ENCODE measurements around the gene FNDC4. TPM values are rescaled to one million over a fixed set of nuclear protein-coding genes. Genes with fewer than 3 reads are reported as not detected.

Gene FNDC4, protein sequence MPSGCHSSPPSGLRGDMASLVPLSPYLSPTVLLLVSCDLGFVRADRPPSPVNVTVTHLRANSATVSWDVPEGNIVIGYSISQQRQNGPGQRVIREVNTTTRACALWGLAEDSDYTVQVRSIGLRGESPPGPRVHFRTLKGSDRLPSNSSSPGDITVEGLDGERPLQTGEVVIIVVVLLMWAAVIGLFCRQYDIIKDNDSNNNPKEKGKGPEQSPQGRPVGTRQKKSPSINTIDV
- 2.1 to 5.5 TPM (median 4.2 TPM) in 5 replicates for total RNA-seq (2022; extraction: Qiagen RNA extraction; ENCODE audit: low read depth)

DNA sequence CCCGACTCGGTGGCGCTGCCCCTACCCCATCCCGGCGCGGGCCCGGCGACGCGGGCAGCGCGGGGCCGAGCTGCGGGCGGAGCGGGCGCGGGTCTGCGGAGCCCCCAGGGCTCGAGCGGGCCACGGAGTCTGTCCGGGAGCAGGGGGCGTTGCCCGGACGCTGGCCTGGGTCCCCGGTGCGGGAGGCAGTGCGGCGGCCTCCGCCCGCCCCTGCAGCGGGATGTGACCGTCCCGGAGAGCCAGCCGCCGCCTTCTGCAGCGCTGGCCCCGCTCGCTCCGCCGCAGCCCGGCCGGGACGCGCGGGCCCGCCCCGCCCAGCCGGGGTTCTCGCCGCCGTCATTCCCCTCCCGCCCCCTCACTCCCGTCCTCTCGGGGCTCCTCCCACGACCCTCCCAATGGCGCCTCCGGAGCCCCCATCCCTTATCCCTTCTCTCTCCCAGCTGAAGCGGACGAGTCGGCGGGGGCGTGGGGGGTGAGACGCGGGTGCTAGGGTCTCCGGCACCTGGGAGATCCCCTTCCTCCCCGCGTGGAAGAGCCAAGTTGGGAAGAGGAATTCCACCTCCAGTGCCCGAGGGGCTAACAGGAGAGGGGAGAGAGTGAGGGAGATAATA is at the start of gene FNDC4:
Gene FNDC4 (minus strand): TSS at position 257 of the 611 bp plus-strand sequence. CDS start 521 bp downstream, outside the sequence.

DNA sequence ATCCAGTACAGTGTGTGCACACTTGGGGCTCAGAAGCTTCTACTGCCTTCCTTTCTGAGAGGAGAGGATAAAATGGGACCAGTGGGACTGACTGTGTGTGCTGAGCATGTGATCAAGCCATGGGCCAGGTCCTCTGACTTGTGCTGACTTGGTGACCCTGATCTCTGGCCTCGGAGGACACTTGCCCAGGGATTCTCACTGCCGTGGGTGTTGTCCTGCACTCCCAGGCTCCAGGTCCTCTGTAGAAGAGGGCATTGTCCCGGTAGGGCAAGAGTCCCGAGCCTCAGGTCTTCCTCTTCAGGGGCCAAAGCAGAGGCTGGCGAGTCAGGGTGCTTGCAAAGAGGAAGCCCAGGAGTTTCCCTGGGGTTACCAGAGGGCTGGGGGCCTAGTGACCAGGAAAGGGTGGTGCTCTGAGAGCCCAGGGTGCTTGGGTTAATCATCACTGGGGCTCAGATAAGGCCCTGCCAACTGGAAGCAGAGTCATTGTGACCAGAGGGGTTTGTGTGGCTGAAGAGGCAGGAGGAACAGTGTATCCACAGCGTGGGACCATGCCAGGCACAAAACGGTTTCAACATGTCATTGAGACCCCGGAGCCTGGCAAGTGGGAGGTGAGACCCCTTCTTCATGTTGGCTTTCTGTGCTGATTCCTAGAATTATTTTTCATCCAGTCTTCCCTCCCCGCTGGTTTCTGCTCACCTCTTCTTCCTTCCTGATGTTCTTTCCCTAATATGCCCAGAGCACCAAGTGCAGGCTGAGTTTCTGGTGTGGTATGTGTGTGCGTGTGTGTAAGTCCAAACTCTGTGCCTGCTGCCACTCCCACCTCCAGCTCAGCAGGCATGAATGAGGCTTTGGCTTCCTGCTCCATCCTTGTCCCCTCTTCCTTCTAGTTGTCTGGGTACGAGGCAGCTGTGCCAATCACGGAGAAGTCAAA is 1.6 kb upstream of the FNDC4 start, which contains the start of gene GCKR:
Gene GCKR (plus strand): TSS at position 483 of the 931 bp plus-strand sequence. CDS start 66 bp downstream, at position 549.

DNA sequence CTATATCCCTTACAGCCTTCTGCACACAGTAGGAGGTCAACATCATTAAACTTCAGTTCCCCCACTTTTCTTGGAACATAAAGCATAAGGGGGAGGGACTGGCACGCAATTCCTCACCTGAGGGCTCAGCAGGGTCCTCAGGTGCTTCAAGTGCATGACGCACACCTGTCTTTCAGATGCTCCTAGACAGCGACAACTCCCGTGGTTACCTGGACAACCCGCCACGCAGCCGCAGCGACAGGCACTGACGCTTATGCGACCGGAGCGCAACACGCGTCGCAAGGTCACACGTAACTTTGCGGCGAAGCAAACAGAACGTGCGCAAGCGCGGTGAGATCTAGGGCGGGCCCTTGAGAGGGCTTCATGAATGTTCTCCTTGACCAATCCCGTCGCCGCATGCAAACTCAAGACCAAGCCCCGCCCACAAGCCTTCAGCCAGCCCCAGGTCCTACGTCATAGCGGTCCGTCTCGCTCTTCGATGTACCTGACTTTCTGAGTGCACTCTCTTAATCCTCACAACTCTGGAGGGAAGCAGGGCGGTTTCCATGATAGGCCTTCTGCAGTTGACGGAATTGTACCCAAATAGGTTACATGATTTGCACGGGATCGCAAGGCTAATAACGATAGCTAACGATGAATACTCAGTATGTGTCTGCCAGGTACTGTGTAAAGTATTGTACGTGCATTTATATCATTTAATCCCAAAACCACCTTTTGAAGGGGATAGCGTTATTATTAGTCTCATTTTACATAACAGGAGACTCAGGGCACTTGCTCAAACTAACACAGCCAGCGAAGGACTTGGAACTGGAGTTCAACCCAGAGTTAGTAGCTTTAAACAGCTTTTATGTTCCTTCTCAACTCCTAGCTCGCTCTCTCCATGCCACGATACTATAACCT is 5.3 kb downstream of the FNDC4 start, which contains the start of gene IFT172:
Gene IFT172 (minus strand): TSS at position 246 of the 900 bp plus-strand sequence. CDS start 90 bp downstream, at position 156.

DNA sequence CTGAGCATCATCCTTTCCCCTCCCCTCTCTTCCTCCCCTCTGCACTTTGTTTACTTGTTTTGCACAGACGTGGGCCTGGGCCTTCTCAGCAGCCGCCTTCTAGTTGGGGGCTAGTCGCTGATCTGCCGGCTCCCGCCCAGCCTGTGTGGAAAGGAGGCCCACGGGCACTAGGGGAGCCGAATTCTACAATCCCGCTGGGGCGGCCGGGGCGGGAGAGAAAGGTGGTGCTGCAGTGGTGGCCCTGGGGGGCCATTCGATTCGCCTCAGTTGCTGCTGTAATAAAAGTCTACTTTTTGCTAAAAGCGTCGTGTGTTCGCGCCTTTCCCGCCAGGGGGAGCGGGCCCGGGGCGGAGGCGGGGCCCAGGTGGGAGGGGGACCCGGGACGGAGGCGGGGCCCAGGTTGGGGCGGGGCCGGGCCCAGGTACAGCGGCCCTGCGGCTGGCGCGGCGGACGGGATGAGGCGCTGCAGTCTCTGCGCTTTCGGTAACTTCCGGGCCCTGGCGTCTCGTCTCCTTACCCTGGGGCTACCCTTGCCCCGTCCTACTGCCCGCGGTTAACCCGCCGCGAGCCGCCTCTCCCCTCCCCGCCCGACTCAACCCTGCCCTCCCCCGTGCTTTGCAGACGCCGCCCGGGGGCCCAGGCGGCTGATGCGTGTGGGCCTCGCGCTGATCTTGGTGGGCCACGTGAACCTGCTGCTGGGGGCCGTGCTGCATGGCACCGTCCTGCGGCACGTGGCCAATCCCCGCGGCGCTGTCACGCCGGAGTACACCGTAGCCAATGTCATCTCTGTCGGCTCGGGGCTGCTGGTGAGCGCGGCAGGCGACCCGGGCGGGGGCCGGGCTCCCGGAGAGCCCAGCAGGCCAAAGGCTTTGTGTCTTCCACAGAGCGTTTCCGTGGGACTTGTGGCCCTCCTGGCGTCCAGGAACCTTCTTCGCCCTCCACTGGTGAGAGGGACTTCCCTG is 52.8 kb downstream of the FNDC4 start, which contains the start of gene KRTCAP3:
Gene KRTCAP3 (plus strand): TSS at position 424 of the 962 bp plus-strand sequence. CDS start 32 bp downstream, at position 456.

Other genes with a start within 250 kb of the FNDC4 start
- gene SLC30A3, start 232.2 kb downstream of the FNDC4 start, total RNA-seq (2022; extraction: Qiagen RNA extraction; ENCODE audit: low read depth) = 2.5 to 3.8 TPM (median 3.8 TPM) in 5 replicates
- gene DNAJC5G, start 219.8 kb downstream of the FNDC4 start, total RNA-seq (2022; extraction: Qiagen RNA extraction; ENCODE audit: low read depth) = not detected in 5 replicates
- 0.46 to 0.95 TPM (median 0.48 TPM) in 5 replicates for gene TRIM54, start 212.8 kb downstream of the FNDC4 start, total RNA-seq (2022; extraction: Qiagen RNA extraction; ENCODE audit: low read depth)
- 0.71 to 2.2 TPM (median 1.8 TPM) in 5 replicates for gene UCN, start 186.8 kb downstream of the FNDC4 start, total RNA-seq (2022; extraction: Qiagen RNA extraction; ENCODE audit: low read depth)
- gene MPV17, start 172.1 kb downstream of the FNDC4 start, total RNA-seq (2022; extraction: Qiagen RNA extraction; ENCODE audit: low read depth) = 69.2 to 99.8 TPM (median 85.7 TPM) in 5 replicates
- gene GTF3C2, start 138.4 kb downstream of the FNDC4 start, total RNA-seq (2022; extraction: Qiagen RNA extraction; ENCODE audit: low read depth) = 55.1 to 68.3 TPM (median 62.9 TPM) in 5 replicates
- gene EIF2B4, start 124.9 kb downstream of the FNDC4 start, total RNA-seq (2022; extraction: Qiagen RNA extraction; ENCODE audit: low read depth) = 52.9 to 65.7 TPM (median 58.5 TPM) in 5 replicates
- 126 to 150 TPM (median 142 TPM) in 5 replicates for gene SNX17, start 124.6 kb downstream of the FNDC4 start, total RNA-seq (2022; extraction: Qiagen RNA extraction; ENCODE audit: low read depth)
- gene ZNF513, start 114.5 kb downstream of the FNDC4 start, total RNA-seq (2022; extraction: Qiagen RNA extraction; ENCODE audit: low read depth) = 9.6 to 15.2 TPM (median 13.8 TPM) in 5 replicates
- gene PPM1G, start 85.6 kb downstream of the FNDC4 start, total RNA-seq (2022; extraction: Qiagen RNA extraction; ENCODE audit: low read depth) = 171 to 187 TPM (median 176 TPM) in 5 replicates
- 125 to 139 TPM (median 132 TPM) in 5 replicates for gene NRBP1, start 66.6 kb downstream of the FNDC4 start, total RNA-seq (2022; extraction: Qiagen RNA extraction; ENCODE audit: low read depth)
- gene KRTCAP3, start 52.8 kb downstream of the FNDC4 start, total RNA-seq (2022; extraction: Qiagen RNA extraction; ENCODE audit: low read depth) = 0.66 to 1.1 TPM (median 0.73 TPM) in 5 replicates
- gene IFT172, start 5.5 kb downstream of the FNDC4 start, total RNA-seq (2022; extraction: Qiagen RNA extraction; ENCODE audit: low read depth) = 6.9 to 9.3 TPM (median 8.3 TPM) in 5 replicates
- 0.17 to 0.62 TPM (median 0.42 TPM) in 4 of 5 replicates, not detected in the other for gene GCKR, start 1.6 kb upstream of the FNDC4 start, total RNA-seq (2022; extraction: Qiagen RNA extraction; ENCODE audit: low read depth)
- 13.5 to 19.0 TPM (median 17.1 TPM) in 5 replicates for gene ZNF512, start 87.8 kb upstream of the FNDC4 start, total RNA-seq (2022; extraction: Qiagen RNA extraction; ENCODE audit: low read depth)
- 2.4 to 4.2 TPM (median 3.2 TPM) in 5 replicates for gene CCDC121, start 133.8 kb upstream of the FNDC4 start, total RNA-seq (2022; extraction: Qiagen RNA extraction; ENCODE audit: low read depth)
- 56.7 to 61.7 TPM (median 57.5 TPM) in 5 replicates for gene GPN1, start 133.8 kb upstream of the FNDC4 start, total RNA-seq (2022; extraction: Qiagen RNA extraction; ENCODE audit: low read depth)
- 26.9 to 33.7 TPM (median 31.6 TPM) in 5 replicates for gene SUPT7L, start 168.4 kb upstream of the FNDC4 start, total RNA-seq (2022; extraction: Qiagen RNA extraction; ENCODE audit: low read depth)
- 28.0 to 37.1 TPM (median 31.5 TPM) in 5 replicates for gene SLC4A1AP, start 168.7 kb upstream of the FNDC4 start, total RNA-seq (2022; extraction: Qiagen RNA extraction; ENCODE audit: low read depth)

Measured in A549 treated with RU486 at 1 μM for 4 hours (cell line).